Activated CD4-positive, alpha-beta T cell treated with anti-CD3 and anti-CD28 coated beads for 1 hour (primary cell): Measurements from ENCODE around the gene GAP43.
A peak's percentile ranks its signal among the peaks of the same experiment; 100 is the strongest.

Source experiments
- DNase-seq: peaks from one replicate; pipeline ENCODE4 v3.0.0-alpha.2; 2020

The GAP43 gene

GRCh38 chr3:115663414-115663813, 40.1 kb downstream of the GAP43 start:
- DNase-seq = no peak

GRCh38 chr3:115666081-115666480, 42.8 kb downstream of the GAP43 start:
- no peak for DNase-seq

GRCh38 chr3:115666920-115667737, 43.8 kb downstream of the GAP43 start:
- DNase-seq = no peak

GRCh38 chr3:115667738-115668065, 44.4 kb downstream of the GAP43 start:
- no peak for DNase-seq

GRCh38 chr3:115670911-115671310, 47.6 kb downstream of the GAP43 start:
- DNase-seq = no peak

GRCh38 chr3:115671761-115672455, 48.6 kb downstream of the GAP43 start:
- DNase-seq = no peak

- no peak for DNase-seq
These were observed 50.6 kb downstream of the GAP43 start for GRCh38 chr3:115673881-115674280.

GRCh38 chr3:115676336-115676735, 53.0 kb downstream of the GAP43 start:
- no peak for DNase-seq

GRCh38 chr3:115680803-115681345, 57.6 kb downstream of the GAP43 start:
- DNase-seq = no peak

- no peak for DNase-seq
These were observed 58.4 kb downstream of the GAP43 start for GRCh38 chr3:115681736-115682135.

GRCh38 chr3:115683305-115683704, 60.0 kb downstream of the GAP43 start:
- no peak for DNase-seq

GRCh38 chr3:115683773-115684172, 60.5 kb downstream of the GAP43 start:
- no peak for DNase-seq

GRCh38 chr3:115685097-115685496, 61.8 kb downstream of the GAP43 start:
- no peak for DNase-seq

GRCh38 chr3:115687721-115688120, 64.4 kb downstream of the GAP43 start:
- DNase-seq = no peak

- DNase-seq = no peak
These were observed 65.1 kb downstream of the GAP43 start for GRCh38 chr3:115688418-115688817.

- no peak for DNase-seq
These were observed 66.6 kb downstream of the GAP43 start for GRCh38 chr3:115689928-115690327.

- no peak for DNase-seq
These were observed 68.7 kb downstream of the GAP43 start for GRCh38 chr3:115691964-115692363.

GRCh38 chr3:115692887-115693524, 69.7 kb downstream of the GAP43 start:
- peak; percentile 37 for DNase-seq

GRCh38 chr3:115693868-115694267, 70.6 kb downstream of the GAP43 start:
- no peak for DNase-seq

GRCh38 chr3:115695090-115695489, 71.8 kb downstream of the GAP43 start:
- DNase-seq = no peak

GRCh38 chr3:115697263-115698053, 74.1 kb downstream of the GAP43 start:
- no peak for DNase-seq

- no peak for DNase-seq
These were observed 75.7 kb downstream of the GAP43 start for GRCh38 chr3:115698851-115699591.
